IMR-90 (cell line): ENCODE measurements around the gene ITIH5. TPM values are rescaled to one million over a fixed set of nuclear protein-coding genes. Genes with fewer than 3 reads are reported as not detected.

Experiments
- ATAC-seq: fragments of 200-7000 bp; cut with Tn5 transposase; 2 replicates; pipeline ENCODE4 v1.9.1; 2020; ENCODE audit warnings: low read depth, mild to moderate bottlenecking, moderate library complexity
- BruUV-seq: library from RNA; stranded (reverse); fragments of 400-500 nt; replicated peaks from 2 replicates; lab custom pipeline; 2021; lab: Mats Ljungman, UMichigan
- CTCF ChIA-PET: fragments of 300-600 bp; formaldehyde crosslinking; extraction: SDS; loops from one replicate; lab custom pipeline; 2021; ENCODE audit warnings: antibody characterized with exemption; lab: Yijun Ruan, JAX
- POLR2A ChIA-PET: fragments of 300-600 bp; sonication (Branson Sonifier 250); formaldehyde crosslinking; loops from one replicate; lab custom pipeline; 2022; ENCODE audit warnings: antibody characterized with exemption; ENCODE audit not compliant: unreplicated experiment; lab: Charles Lee
- DNase-seq: peaks from one replicate; pipeline ENCODE4 v3.0.0; 2013
- H2AFZ ChIP-seq: replicated peaks from 2 replicates; pipeline ENCODE3; 2013; ENCODE audit warnings: low read length, mild to moderate bottlenecking; ENCODE audit not compliant: poor library complexity
- H2AK5ac ChIP-seq: 2 replicates; pipeline ENCODE4 v1.6.1; 2013; ENCODE audit warnings: low read depth, low read length, inconsistent platforms
- H2AK9ac ChIP-seq: replicated peaks from 2 replicates; pipeline ENCODE3; 2013; ENCODE audit warnings: mild to moderate bottlenecking, low read depth, low read length, moderate library complexity; ENCODE audit not compliant: poor library complexity
- H2BK120ac ChIP-seq: 2 replicates; pipeline ENCODE4 v1.6.1; 2013; ENCODE audit warnings: low read depth, low read length, inconsistent platforms
- H2BK15ac ChIP-seq: 3 replicates; pipeline ENCODE4 v1.6.1; 2013; ENCODE audit warnings: low read depth, low read length, inconsistent platforms
- H2BK20ac ChIP-seq: 2 replicates; pipeline ENCODE4 v1.6.1; 2013; ENCODE audit warnings: low read depth, mild to moderate bottlenecking, inconsistent platforms, low read length, moderate library complexity
- H2BK5ac ChIP-seq: 2 replicates; pipeline ENCODE4 v1.6.1; 2013; ENCODE audit warnings: mild to moderate bottlenecking, low read depth, low read length, inconsistent platforms; ENCODE audit not compliant: poor library complexity, severe bottlenecking
- H3K14ac ChIP-seq: replicated peaks from 2 replicates; pipeline ENCODE4 v1.6.1; 2013; ENCODE audit warnings: low read depth, low read length, inconsistent platforms
- H3K18ac ChIP-seq: 2 replicates; pipeline ENCODE4 v1.6.1; 2013; ENCODE audit warnings: low read depth, low read length, control low read depth
- H3K23ac ChIP-seq: 2 replicates; pipeline ENCODE4 v1.6.1; 2013; ENCODE audit warnings: low read depth, low read length, inconsistent platforms
- H3K27ac ChIP-seq: 2 replicates; pipeline ENCODE4 v1.5.1; 2013; ENCODE audit warnings: mild to moderate bottlenecking, control low read depth, low read length; ENCODE audit not compliant: insufficient read depth
- H3K27me3 ChIP-seq: 2 replicates; pipeline ENCODE4 v1.6.1; 2013; ENCODE audit warnings: low read length; ENCODE audit not compliant: control insufficient read depth, insufficient read depth
- H3K36me3 ChIP-seq: 2 replicates; pipeline ENCODE4 v1.6.1; 2013; ENCODE audit warnings: low read length, mixed read lengths; ENCODE audit not compliant: control insufficient read depth, insufficient read depth
- H3K4ac ChIP-seq: 2 replicates; pipeline ENCODE4 v1.6.1; 2013; ENCODE audit warnings: low read depth, low read length, inconsistent platforms
- H3K4me1 ChIP-seq: 2 replicates; pipeline ENCODE4 v1.6.1; 2013; ENCODE audit warnings: low read length, mixed read lengths; ENCODE audit not compliant: control insufficient read depth, insufficient read depth
- H3K4me2 ChIP-seq: 2 replicates; pipeline ENCODE4 v1.6.1; 2013; ENCODE audit warnings: low read depth, mild to moderate bottlenecking, control low read depth, low read length, moderate library complexity
- H3K4me3 ChIP-seq: 2 replicates; pipeline ENCODE4 v1.5.1; 2013; ENCODE audit warnings: low read depth, mild to moderate bottlenecking, control low read depth, low read length, moderate library complexity; ENCODE audit not compliant: insufficient read depth
- H3K56ac ChIP-seq: 2 replicates; pipeline ENCODE4 v1.6.1; 2013; ENCODE audit warnings: low read length, inconsistent platforms; ENCODE audit not compliant: insufficient read depth; ENCODE audit errors: extremely low read depth
- H3K79me1 ChIP-seq, 2 experiments: 2 replicates each; pipeline ENCODE4 v1.6.1; 2013; ENCODE audit warnings: low read length in 2 of 2, inconsistent platforms in 1 of 2, low read depth in 1 of 2
- H3K9ac ChIP-seq: 2 replicates; pipeline ENCODE4 v1.6.1; 2013; ENCODE audit warnings: low read depth, low read length, control low read depth
- H3K9me1 ChIP-seq: 2 replicates; pipeline ENCODE4 v1.6.1; 2013; ENCODE audit warnings: low read length, inconsistent platforms; ENCODE audit not compliant: insufficient read depth
- H3K9me3 ChIP-seq: 2 replicates; pipeline ENCODE4 v1.6.1; 2013; ENCODE audit warnings: low read length; ENCODE audit not compliant: control insufficient read depth, insufficient read depth
- H4K20me1 ChIP-seq: 2 replicates; pipeline ENCODE4 v1.6.1; 2013; ENCODE audit warnings: low read length, inconsistent platforms; ENCODE audit not compliant: insufficient read depth
- H4K5ac ChIP-seq: 2 replicates; pipeline ENCODE4 v1.6.1; 2013; ENCODE audit warnings: mild to moderate bottlenecking, low read depth, low read length, control low read depth
- H4K8ac ChIP-seq, 2 experiments: 2 replicates each; pipeline ENCODE4 v1.6.1; 2013; ENCODE audit warnings: low read depth in 2 of 2, low read length in 2 of 2, control low read depth in 1 of 2, inconsistent platforms in 1 of 2
- H4K91ac ChIP-seq: 2 replicates; pipeline ENCODE4 v1.6.1; 2013; ENCODE audit warnings: low read depth, low read length, inconsistent platforms; ENCODE audit not compliant: insufficient read depth
- BHLHE40 ChIP-seq: fragments of 150-350 bp; IDR thresholded peaks from 2 replicates; pipeline ENCODE4 v1.6.1; 2016; ENCODE audit warnings: mild to moderate bottlenecking, low read depth, low read length
- CEBPB ChIP-seq: IDR thresholded peaks from 2 replicates; pipeline ENCODE4 v1.6.1; 2012; ENCODE audit warnings: low read depth, low read length, improper control_type of control experiment
- CHD1 ChIP-seq: IDR thresholded peaks from 2 replicates; pipeline ENCODE4 v1.6.1; 2012; ENCODE audit warnings: low read depth, low read length, improper control_type of control experiment
- CTCF ChIP-seq: conservative IDR thresholded peaks from 2 replicates; pipeline ENCODE4 v1.5.1; 2012; ENCODE audit warnings: mild to moderate bottlenecking, low read depth, low read length, improper control_type of control experiment
- ELK1 ChIP-seq: fragments of 150-350 bp; IDR thresholded peaks from 2 replicates; pipeline ENCODE4 v1.6.1; 2016; ENCODE audit warnings: low read depth, mild to moderate bottlenecking, low read length, moderate library complexity, borderline replicate concordance
- FOS ChIP-seq: fragments of 150-350 bp; IDR thresholded peaks from 2 replicates; pipeline ENCODE4 v1.6.1; 2016; ENCODE audit warnings: low read depth, low read length
- MAFK ChIP-seq: IDR thresholded peaks from 2 replicates; pipeline ENCODE4 v1.6.1; 2012; ENCODE audit warnings: low read depth, low read length, improper control_type of control experiment
- MAZ ChIP-seq: IDR thresholded peaks from 2 replicates; pipeline ENCODE4 v1.6.1; 2012; ENCODE audit warnings: low read depth, mild to moderate bottlenecking, low read length, improper control_type of control experiment, moderate library complexity, borderline replicate concordance
- NFE2L2 ChIP-seq: fragments of 150-350 bp; IDR thresholded peaks from 2 replicates; pipeline ENCODE4 v1.6.1; 2016; ENCODE audit warnings: low read depth, mild to moderate bottlenecking, low read length
- POLR2A ChIP-seq: IDR thresholded peaks from 2 replicates; pipeline ENCODE4 v1.6.1; 2012; ENCODE audit warnings: mild to moderate bottlenecking, low read depth, low read length
- RAD21 ChIP-seq: IDR thresholded peaks from 2 replicates; pipeline ENCODE4 v1.6.1; 2012; ENCODE audit warnings: low read length, improper control_type of control experiment
- RCOR1 ChIP-seq: IDR thresholded peaks from 2 replicates; pipeline ENCODE4 v1.6.1; 2012; ENCODE audit warnings: mild to moderate bottlenecking, low read length, improper control_type of control experiment; ENCODE audit not compliant: insufficient replicate concordance
- RFX5 ChIP-seq: IDR thresholded peaks from 2 replicates; pipeline ENCODE4 v1.8.0; 2012; ENCODE audit warnings: low read depth, mild to moderate bottlenecking, low read length, moderate library complexity
- SMC3 ChIP-seq: fragments of 150-350 bp; IDR thresholded peaks from 2 replicates; pipeline ENCODE4 v1.6.1; 2016; ENCODE audit warnings: low read depth, mild to moderate bottlenecking, antibody characterized with exemption, low read length, moderate library complexity
- USF2 ChIP-seq: fragments of 150-350 bp; IDR thresholded peaks from 2 replicates; pipeline ENCODE4 v1.6.1; 2017; ENCODE audit warnings: mild to moderate bottlenecking, antibody characterized with exemption, low read length, low read depth
- WGBS, 2 experiments: methylation state at CpG; one replicate each; pipeline versions ENCODE4 v1.1.5 to v1.1.7; 2013; ENCODE audit warnings: missing lambda C conversion rate in 2 of 2; ENCODE audit not compliant: insufficient read length in 1 of 2; ENCODE audit errors: extremely low coverage in 2 of 2; 5-methylcytosine and 5-hydroxymethylcytosine counted together
- dilution Hi-C: fragments of 300-500 bp; cut with HindIII; formaldehyde crosslinking; loops from one replicate; pipeline ENCODE4 v1.14.3; 2018; ENCODE audit warnings: low sequenced_read_pairs; ENCODE audit not compliant: unreplicated experiment
- in situ Hi-C: fragments of 300-500 bp; cut with MboI; formaldehyde crosslinking; loops from 3 replicates; pipeline ENCODE4 v1.14.3; 2019; ENCODE audit warnings: low sequenced_read_pairs, inconsistent platforms, mixed read lengths
- intact Hi-C: fragments of 100-400 bp; cut with micrococcal nuclease; formaldehyde crosslinking; loops from 2 replicates; pipeline ENCODE4 v1.10.0; 2022
- polyA plus RNA-seq, 3 experiments: library from polyadenylated mRNA; depleted of rRNA; stranded (reverse); fragments of >200 nt; gene quantifications; 2 replicates each; pipeline ENCODE4 v1.2.3, GENCODE V29; 2012; ENCODE audit warnings: low replicate concordance in 1 of 3
- total RNA-seq: library from RNA; depleted of rRNA; stranded (reverse); fragments of >200 nt; gene quantifications from 2 replicates; pipeline ENCODE4 v1.2.3, GENCODE V29; 2012

ITIH5 gene
- total and polyA plus RNA-seq, 2 of the 4 experiments (the other 2 are of a cell fraction), result under 0.01 to 0.07 TPM

GRCh38 chr10:7561216-7561893, 105.4 kb downstream of the ITIH5 start:
- no peak overlapping the region for H2AK5ac ChIP-seq
- DNase-seq, result no peak
- intact Hi-C loops, result no loop called here
- H3K4me3 ChIP-seq, result no peak overlapping the region
- ChIA-PET CTCF (interaction anchor here (0.6 to 0.7 kb wide), 3 partner anchors 20 to 567 kb away, joined by 3 to 8 read pairs (median 5); no protein-coding TSS in a partner anchor), POLR2A (interaction anchor here (0.5 kb wide), 1 partner anchor 26 kb away, joined by 3 read pairs; no protein-coding TSS in a partner anchor)
- H2BK15ac ChIP-seq, result no peak overlapping the region
- H2AFZ ChIP-seq, result no peak overlapping the region
- peak overlapping the region; percentile 27; the same call in 1 of the 2 replicates for H2BK120ac ChIP-seq
- H2BK20ac ChIP-seq, result no peak overlapping the region; the same call in 1 of the 2 replicates
- H4K91ac ChIP-seq, result no peak overlapping the region
- no peak overlapping the region for H3K23ac ChIP-seq
- H2AK9ac ChIP-seq, result no peak overlapping the region
- ATAC-seq, result no peak
- BruUV-seq, result no TSS peak
- H4K20me1 ChIP-seq, result no peaks in the 10 kb centered on the region
- no peak overlapping the region for H3K9ac ChIP-seq
- H2BK5ac ChIP-seq, result no peak overlapping the region
- dilution Hi-C loops, result no loop called here
- H4K8ac ChIP-seq, result no peak overlapping the region
- no peak overlapping the region for H3K4ac ChIP-seq
- in situ Hi-C loops, result no loop called here
- H3K9me3 ChIP-seq, result peaks cover 4% of the 10 kb centered on the region
- H3K9me1 ChIP-seq, result no peaks in the 10 kb centered on the region
- no peak overlapping the region; the same call in 1 of the 2 replicates for H3K4me2 ChIP-seq
- no peaks in the 10 kb centered on the region for H3K36me3 ChIP-seq
- H3K27me3 ChIP-seq, result no peaks in the 10 kb centered on the region; the same call in 1 of the 2 replicates
- peaks cover 11% of the 10 kb centered on the region; the same call in 1 of the 2 replicates for H3K4me1 ChIP-seq
- no peak overlapping the region for H3K56ac ChIP-seq
- H3K27ac ChIP-seq, result no peak overlapping the region
- 7% methylated on average over 2 of the region's 19 CpGs; no CpG with 5 or more reads in 1 of the 2 experiments for WGBS, 2 experiments
- no peak overlapping the region; the same call in 1 of the 2 replicates for H3K18ac ChIP-seq
- H4K5ac ChIP-seq, result no peak overlapping the region
- H3K14ac ChIP-seq, result no peak overlapping the region
- H3K79me1 ChIP-seq, result no peaks in the 10 kb centered on the region
- TF ChIP-seq RCOR1, result no peak
- TF ChIP-seq CHD1, result no peak
- TF ChIP-seq MAZ, result no peak
- no peak for TF ChIP-seq SMC3
- no peak for TF ChIP-seq USF2
- TF ChIP-seq ELK1, result no peak
- TF ChIP-seq BHLHE40, result no peak
- no peak for TF ChIP-seq NFE2L2
- no peak for TF ChIP-seq FOS
- TF ChIP-seq CTCF, result no peak
- no peak for TF ChIP-seq RAD21
- TF ChIP-seq POLR2A, result no peak
- no peak for TF ChIP-seq RFX5
- no peak for TF ChIP-seq CEBPB
- TF ChIP-seq MAFK, result no peak
